ENCODE results near the gene NUP62.
"Not testable (repeated sequence)": the region's sequence is repeated elsewhere in the genome, so short reads cannot be mapped to it uniquely, and the experiment has no call there.

The NUP62 gene

DNA sequence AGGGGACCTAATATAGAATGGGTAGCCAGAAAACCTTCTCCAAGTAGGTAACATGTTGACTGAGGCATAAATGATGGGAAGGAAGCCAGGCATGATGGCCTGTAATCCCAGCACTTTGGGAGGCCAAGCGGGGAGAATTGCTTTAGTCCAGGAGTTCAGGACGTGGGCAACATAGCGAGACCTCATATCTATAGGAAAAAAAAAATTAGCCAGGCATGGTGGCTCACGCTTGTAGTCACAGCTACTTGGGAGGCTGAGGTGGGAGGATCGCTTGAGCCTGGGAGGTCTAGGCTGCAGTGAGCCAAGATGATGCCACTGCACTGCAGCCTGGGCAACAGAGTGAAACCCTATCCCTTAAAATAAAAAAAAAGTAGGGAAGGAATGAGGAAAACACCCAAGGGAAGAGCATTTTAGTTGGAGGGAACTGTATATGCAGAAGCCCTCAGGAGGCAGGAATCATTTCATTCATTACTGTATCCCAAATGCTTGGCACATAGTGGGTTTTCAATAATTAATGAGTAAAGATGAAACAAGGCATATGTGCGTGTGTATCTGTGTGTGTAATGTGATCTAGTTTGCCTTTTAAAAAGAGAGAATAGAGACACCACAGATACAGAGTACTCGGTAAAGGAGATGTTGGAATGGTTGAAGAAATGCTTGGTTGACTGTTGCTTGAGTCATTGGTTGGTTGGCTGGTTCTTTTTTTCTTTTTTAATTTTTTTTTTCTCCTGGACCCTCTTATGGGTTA is 2.2 kb upstream of the NUP62 start:
- no peaks in the 10 kb centered on the region for H3K9me3 ChIP-seq (ENCODE audit: insufficient read depth, low read length)
- no peaks in the 10 kb centered on the region for H3K27me3 ChIP-seq (ENCODE audit: insufficient read depth, insufficient read length)
- peaks cover 8% of the 10 kb centered on the region for H3K4me1 ChIP-seq (ENCODE audit: insufficient read depth, insufficient read length)
- peaks cover 20% of the 10 kb centered on the region for H3K36me3 ChIP-seq (ENCODE audit: insufficient read depth, insufficient read length, low read length)
- no peak overlapping the region for H3K9ac ChIP-seq (ENCODE audit: insufficient read length, low read depth)
- no peak overlapping the region for H3K4me3 ChIP-seq (ENCODE audit: insufficient read length, low read depth)
- TF ChIP-seq ZNF274 (IDR thresholded peaks at IDR 0.05; ENCODE audit: low read depth, low read length) (no peak), YY1 (IDR thresholded peaks at IDR 0.05; ENCODE audit: insufficient read depth, insufficient read length) (no peak), SUZ12 (IDR thresholded peaks at IDR 0.05; ENCODE audit: extremely low read depth, insufficient read depth, insufficient read length) (no peak)
- no peak for DNase-seq (ENCODE audit: low read depth, low spot score)

DNA sequence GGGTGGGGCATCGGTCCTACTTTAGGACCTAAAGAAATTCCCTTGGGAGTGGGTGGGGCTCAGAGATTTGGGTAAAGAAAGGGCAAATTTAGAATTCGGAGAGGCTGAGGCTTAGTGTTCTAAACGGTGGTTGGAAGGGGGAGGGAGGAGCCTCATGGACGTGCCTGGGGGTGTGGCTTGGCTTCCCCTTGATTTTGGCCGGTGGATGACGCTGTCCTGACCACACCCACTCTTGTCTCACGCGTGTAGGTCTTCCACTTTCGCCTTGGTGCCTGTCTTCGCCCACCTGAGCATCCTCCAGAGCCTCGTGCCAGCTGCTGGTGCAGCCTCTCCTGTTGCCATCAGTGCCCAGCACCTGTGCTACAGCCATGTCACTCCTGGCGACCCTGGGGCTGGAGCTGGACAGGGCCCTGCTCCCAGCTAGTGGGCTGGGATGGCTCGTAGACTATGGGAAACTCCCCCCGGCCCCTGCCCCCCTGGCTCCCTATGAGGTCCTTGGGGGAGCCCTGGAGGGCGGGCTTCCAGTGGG is 1.2 kb upstream of the NUP62 start:
- peak overlapping the region; percentile 32 for H3K4me3 ChIP-seq (ENCODE audit: insufficient read length, low read depth)
- H3K27me3 ChIP-seq (ENCODE audit: insufficient read depth, insufficient read length): no peaks in the 10 kb centered on the region
- H3K9ac ChIP-seq (ENCODE audit: insufficient read length, low read depth): peak overlapping the region; percentile 59
- H3K9me3 ChIP-seq (ENCODE audit: insufficient read depth, low read length): no peaks in the 10 kb centered on the region
- H3K36me3 ChIP-seq (ENCODE audit: insufficient read depth, insufficient read length, low read length): peaks cover 26% of the 10 kb centered on the region
- TF ChIP-seq ZNF274 (IDR thresholded peaks at IDR 0.05; ENCODE audit: low read depth, low read length) (no peak), SUZ12 (IDR thresholded peaks at IDR 0.05; ENCODE audit: extremely low read depth, insufficient read depth, insufficient read length) (no peak), YY1 (IDR thresholded peaks at IDR 0.05; ENCODE audit: insufficient read depth, insufficient read length) (no peak)
- no peak for DNase-seq (ENCODE audit: low read depth, low spot score)
- H3K4me1 ChIP-seq (ENCODE audit: insufficient read depth, insufficient read length): peaks cover 8% of the 10 kb centered on the region

DNA sequence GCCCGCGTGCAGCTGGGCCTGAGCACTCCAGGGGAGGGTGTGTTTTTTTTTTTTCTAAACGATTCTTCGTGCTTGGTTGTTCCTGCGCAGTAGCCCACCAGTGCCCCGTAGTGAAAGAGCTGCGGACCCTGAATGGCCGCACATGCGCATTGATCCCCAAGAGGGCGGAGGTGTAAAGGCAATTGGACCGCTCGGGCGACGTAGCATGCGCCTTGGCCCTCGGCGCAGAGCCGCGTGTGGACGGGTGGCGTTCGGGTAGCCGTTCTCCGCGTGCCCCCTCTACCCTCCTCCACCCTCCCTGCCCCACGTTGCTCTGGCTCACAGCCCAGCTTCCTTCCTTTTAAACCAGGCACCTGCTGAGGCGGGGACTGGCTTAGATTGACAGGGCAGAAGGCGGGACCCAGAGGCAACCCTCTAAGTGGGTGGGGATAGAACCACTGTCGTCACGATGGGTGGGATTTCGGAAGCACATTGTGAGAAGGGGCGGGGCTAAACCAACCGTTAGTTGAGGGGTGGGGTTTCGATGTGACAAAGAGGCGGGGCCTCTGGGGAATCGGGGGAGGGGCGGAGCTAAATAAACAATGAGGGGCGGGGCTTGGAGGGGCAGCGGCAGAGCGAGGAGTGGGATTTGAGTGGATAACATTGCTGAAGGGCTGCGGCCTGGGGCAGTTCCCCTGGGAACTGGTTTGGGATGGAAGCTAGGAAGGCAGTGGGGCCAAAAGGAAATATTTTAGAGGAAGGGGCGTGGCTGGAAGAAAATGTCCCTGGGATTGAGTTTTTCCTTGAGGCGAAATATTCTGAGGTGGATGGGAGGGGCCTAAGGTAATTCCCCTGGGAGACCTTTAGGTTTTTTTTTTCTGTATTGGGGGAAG is 543 bp upstream of the NUP62 start:
- Histone ChIP-seq H3K4me1 (ENCODE audit: insufficient read depth, insufficient read length) (peaks cover 8% of the 10 kb centered on the region), H3K9me3 (ENCODE audit: insufficient read depth, low read length) (no peaks in the 10 kb centered on the region), H3K27me3 (ENCODE audit: insufficient read depth, insufficient read length) (no peaks in the 10 kb centered on the region), H3K4me3 (ENCODE audit: insufficient read length, low read depth) (peak overlapping the region; percentile 91), H3K36me3 (ENCODE audit: insufficient read depth, insufficient read length, low read length) (peaks cover 30% of the 10 kb centered on the region), H3K9ac (ENCODE audit: insufficient read length, low read depth) (peak overlapping the region; percentile 97)
- peak; percentile 93 for DNase-seq (ENCODE audit: low read depth, low spot score)
- TF ChIP-seq ZNF274 (IDR thresholded peaks at IDR 0.05; ENCODE audit: low read depth, low read length) (no peak), SUZ12 (IDR thresholded peaks at IDR 0.05; ENCODE audit: extremely low read depth, insufficient read depth, insufficient read length) (no peak), YY1 (IDR thresholded peaks at IDR 0.05; ENCODE audit: insufficient read depth, insufficient read length) (no peak)

DNA sequence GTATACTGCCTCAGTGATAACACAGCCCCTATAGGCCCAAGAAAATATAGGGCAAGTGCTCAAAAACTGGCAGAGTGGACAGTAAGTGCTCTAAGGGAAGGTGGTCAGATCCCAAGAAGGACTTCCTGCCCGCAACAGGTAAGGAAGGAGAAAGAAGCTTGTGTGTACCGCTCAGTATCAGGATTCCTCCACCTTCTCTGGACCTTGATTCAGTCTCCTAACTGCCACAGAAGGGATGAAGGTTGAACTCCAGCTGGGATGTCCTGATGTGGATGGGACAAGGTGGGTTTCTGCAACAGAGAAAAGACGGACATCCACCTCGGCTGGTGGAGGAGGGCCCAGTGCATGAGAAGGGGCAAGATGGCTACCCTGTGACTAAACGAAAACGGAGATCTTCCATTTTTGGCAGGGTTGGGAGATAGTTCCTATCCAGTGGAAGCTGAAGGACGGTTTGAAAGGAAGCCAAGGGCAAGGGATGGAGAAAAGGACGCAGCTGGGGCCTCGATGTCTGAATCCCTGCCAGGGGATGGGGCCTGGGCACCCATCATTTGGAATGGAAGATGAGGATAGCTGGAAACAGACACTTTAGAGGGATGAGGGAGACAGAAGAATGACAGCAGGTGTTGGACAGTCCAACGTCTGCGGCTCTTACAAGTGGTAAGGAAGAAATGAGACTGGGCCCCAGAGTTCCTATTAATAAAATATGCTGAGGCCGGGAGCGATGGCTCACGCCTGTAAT is 1.6 kb downstream of the NUP62 start:
- Histone ChIP-seq H3K9me3 (ENCODE audit: insufficient read depth, low read length) (no peaks in the 10 kb centered on the region), H3K4me1 (ENCODE audit: insufficient read depth, insufficient read length) (peaks cover 25% of the 10 kb centered on the region), H3K27me3 (ENCODE audit: insufficient read depth, insufficient read length) (no peaks in the 10 kb centered on the region), H3K36me3 (ENCODE audit: insufficient read depth, insufficient read length, low read length) (peaks cover 49% of the 10 kb centered on the region), H3K9ac (ENCODE audit: insufficient read length, low read depth) (peak overlapping the region; percentile 72), H3K4me3 (ENCODE audit: insufficient read length, low read depth) (peak overlapping the region; percentile 26)
- DNase-seq (ENCODE audit: low read depth, low spot score): no peak
- TF ChIP-seq YY1 (IDR thresholded peaks at IDR 0.05; ENCODE audit: insufficient read depth, insufficient read length) (no peak), ZNF274 (IDR thresholded peaks at IDR 0.05; ENCODE audit: low read depth, low read length) (no peak), SUZ12 (IDR thresholded peaks at IDR 0.05; ENCODE audit: extremely low read depth, insufficient read depth, insufficient read length) (no peak)

DNA sequence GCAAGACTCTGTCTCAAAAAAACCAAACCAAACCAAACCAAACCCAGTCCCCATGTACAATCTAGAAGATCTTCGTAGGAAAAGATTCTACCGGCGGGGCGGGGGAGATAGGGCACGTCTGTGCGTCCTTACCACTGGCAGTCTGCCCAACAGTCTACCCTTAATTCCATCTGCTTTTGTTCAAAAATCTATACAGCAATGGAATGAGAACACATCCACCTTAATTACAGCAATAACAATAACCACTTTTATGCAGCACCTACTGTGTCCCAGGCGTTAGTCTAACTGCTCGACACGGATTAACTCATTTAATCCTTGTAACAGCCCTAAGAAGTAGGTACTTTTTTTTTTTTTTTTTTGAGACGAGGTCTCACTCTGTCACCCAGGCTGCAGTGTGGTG is 2.8 kb downstream of the NUP62 start:
- H3K4me3 ChIP-seq (ENCODE audit: insufficient read length, low read depth): no peak overlapping the region
- no peaks in the 10 kb centered on the region for H3K27me3 ChIP-seq (ENCODE audit: insufficient read depth, insufficient read length)
- peaks cover 60% of the 10 kb centered on the region for H3K36me3 ChIP-seq (ENCODE audit: insufficient read depth, insufficient read length, low read length)
- H3K9me3 ChIP-seq (ENCODE audit: insufficient read depth, low read length): no peaks in the 10 kb centered on the region
- H3K4me1 ChIP-seq (ENCODE audit: insufficient read depth, insufficient read length): peaks cover 30% of the 10 kb centered on the region
- no peak for DNase-seq (ENCODE audit: low read depth, low spot score)
- no peak overlapping the region for H3K9ac ChIP-seq (ENCODE audit: insufficient read length, low read depth)
- TF ChIP-seq ZNF274 (IDR thresholded peaks at IDR 0.05; ENCODE audit: low read depth, low read length) (no peak), YY1 (IDR thresholded peaks at IDR 0.05; ENCODE audit: insufficient read depth, insufficient read length) (no peak), SUZ12 (IDR thresholded peaks at IDR 0.05; ENCODE audit: extremely low read depth, insufficient read depth, insufficient read length) (no peak)

DNA sequence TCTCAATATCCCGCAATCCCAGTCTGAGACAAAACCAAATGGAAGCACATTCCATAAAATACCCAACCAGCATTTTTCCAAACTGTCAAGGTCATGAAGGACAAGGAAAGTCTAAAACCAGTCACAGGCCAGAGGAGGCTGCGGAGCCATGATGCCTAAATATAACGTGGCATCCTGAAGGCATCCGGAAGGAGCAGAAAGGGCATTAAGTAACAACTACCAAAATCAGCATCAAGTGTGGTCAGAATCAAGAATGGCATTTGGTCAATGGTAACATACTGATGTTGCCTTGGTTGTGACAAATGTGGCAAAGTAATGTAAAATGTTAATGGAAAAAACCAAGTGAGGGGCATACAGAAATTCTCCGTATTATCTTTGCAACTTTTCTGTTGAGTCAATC is 3.8 kb downstream of the NUP62 start:
- Histone ChIP-seq H3K36me3 (ENCODE audit: insufficient read depth, insufficient read length, low read length) (peaks cover 70% of the 10 kb centered on the region), H3K9me3 (ENCODE audit: insufficient read depth, low read length) (no peaks in the 10 kb centered on the region), H3K9ac (ENCODE audit: insufficient read length, low read depth) (no peak overlapping the region), H3K27me3 (ENCODE audit: insufficient read depth, insufficient read length) (no peaks in the 10 kb centered on the region), H3K4me1 (ENCODE audit: insufficient read depth, insufficient read length) (peaks cover 37% of the 10 kb centered on the region), H3K4me3 (ENCODE audit: insufficient read length, low read depth) (no peak overlapping the region)
- TF ChIP-seq YY1 (IDR thresholded peaks at IDR 0.05; ENCODE audit: insufficient read depth, insufficient read length) (no peak), SUZ12 (IDR thresholded peaks at IDR 0.05; ENCODE audit: extremely low read depth, insufficient read depth, insufficient read length) (no peak), ZNF274 (IDR thresholded peaks at IDR 0.05; ENCODE audit: low read depth, low read length) (no peak)
- no peak for DNase-seq (ENCODE audit: low read depth, low spot score)

DNA sequence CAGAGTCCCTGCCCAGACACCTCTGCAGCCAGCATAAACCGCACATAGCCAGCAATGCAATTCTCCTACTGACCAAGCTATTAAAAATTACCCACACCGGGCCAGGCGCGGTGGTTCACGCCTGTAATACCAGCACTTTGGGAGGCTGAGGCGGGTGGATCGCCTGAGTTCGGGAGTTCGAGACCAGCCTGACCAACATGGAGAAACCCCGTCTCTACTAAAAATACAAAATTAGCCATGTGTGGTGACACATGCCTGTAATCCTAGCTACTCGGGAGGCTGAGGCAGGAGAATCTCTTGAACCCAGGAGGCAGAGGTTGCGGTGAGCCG is 4.5 kb downstream of the NUP62 start:
- H3K27me3 ChIP-seq (ENCODE audit: insufficient read depth, insufficient read length); H3K9ac ChIP-seq (ENCODE audit: insufficient read length, low read depth); DNase-seq (ENCODE audit: low read depth, low spot score); H3K4me3 ChIP-seq (ENCODE audit: insufficient read length, low read depth); H3K9me3 ChIP-seq (ENCODE audit: insufficient read depth, low read length): not testable (repeated sequence)
- peaks cover 41% of the 10 kb centered on the region for H3K4me1 ChIP-seq (ENCODE audit: insufficient read depth, insufficient read length)
- peaks cover 72% of the 10 kb centered on the region for H3K36me3 ChIP-seq (ENCODE audit: insufficient read depth, insufficient read length, low read length)
